HG03159 (cell line): Measurements from ENCODE around the gene ACOXL.

Experiments used
- ATAC-seq: cut with Tn5 transposase; IDR thresholded peaks from one replicate; pipeline ENCODE4 v1.9.1; 2021; ENCODE audit warnings: mild to moderate bottlenecking, moderate library complexity; ENCODE audit not compliant: unreplicated experiment

ACOXL gene

DNA sequence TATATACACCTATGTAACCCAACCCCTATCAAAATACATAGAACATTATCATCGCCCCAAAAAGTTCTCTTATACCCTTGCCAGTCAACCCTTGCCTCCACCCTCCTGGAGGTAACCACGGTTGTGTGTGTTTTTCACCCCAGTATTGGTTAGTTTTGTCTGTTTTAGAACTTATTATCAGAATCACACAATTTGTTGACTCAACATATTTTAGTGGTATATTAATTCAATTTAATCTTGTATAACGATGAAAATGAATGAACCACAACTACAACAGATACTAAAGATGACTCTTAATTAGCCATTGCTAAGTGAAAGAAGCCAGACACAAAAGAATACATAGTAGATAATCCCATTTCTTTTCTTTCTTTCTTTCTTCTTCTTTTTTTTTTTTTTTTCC lies 19.3 kb downstream of the ACOXL start:
- no peak for ATAC-seq

DNA sequence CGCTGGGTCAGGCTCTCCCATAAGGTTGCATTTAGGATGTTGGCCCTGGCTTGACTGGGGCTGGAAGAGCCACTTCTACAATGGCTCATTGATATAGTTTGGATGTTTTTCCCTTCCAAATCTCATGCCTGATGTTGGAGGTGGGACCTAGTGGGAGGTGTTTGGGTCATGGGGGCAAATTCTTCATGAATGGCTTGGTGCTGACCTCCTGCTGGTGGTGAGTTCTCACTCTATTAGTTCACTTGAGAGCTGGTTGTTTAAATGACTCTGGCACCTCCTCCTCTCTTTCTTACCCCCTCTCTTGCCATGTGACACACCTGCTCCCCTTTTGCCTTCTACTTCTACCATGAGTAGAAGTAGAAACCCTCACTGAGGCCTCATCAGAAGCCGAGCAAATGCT lies 20.5 kb downstream of the ACOXL start:
- ATAC-seq: no peak

DNA sequence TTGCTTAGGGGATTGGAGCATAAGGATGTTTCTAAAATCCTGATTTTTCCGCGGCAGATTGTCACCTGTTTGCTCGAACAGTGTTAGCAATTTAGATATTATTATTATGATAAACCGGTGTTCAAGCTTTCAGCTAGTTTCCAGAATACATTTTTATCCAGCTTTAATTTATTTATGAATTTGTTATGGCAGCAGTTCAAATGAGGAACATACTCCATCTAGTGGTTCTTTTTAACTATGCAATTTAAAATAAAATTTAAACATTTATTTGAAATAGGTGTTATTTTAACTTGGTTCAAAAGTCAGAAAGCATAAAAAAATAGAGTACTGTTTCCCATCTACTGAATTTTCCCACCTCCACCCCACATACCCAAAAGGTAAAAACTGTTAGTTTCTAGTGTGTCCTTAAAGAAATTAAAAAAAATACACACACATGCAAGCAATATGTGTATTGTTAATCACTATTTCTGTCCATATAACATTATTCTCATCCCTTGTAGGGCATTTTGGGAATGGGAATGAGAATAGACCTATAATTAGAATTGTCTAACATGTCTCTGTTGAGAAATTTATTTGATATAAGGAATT lies 23.2 kb downstream of the ACOXL start:
- ATAC-seq: no peak

DNA sequence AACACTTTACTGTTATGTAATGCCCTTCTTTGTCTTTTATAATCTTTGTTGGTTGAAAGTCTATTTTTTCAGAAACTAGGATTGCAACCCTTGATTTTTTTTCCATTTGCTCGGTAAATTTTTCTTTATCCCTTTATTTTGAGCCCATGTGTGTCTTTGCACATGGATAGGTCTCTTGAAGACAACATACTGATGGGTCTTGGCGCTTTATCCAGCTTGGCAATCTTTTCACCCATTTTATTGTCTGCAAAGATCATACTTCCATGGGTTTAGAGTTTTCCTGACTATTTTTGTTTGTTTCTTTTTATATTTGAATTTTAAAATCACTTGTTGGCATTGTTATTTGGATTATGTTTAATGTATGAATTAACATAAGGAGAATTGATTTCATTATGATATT lies 27.0 kb downstream of the ACOXL start:
- ATAC-seq: no peak

DNA sequence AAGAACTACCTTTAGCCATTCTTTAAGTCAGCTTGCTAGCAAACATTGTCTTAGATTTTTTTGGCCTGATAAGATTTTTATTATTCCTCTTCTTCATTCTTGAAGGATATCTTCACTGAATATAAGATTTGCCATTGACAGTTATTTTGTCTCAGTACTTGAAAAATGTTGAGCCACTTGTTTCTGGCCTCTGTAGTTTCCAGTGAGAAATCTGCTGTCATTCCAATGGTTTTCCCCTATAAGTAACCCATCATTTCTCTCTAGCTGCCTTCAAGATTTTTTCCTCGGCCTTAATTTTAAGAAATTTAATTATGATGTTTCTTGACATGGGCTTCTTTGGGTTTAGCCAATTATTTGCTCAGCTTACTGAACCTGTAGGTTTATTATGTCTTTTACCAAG lies 32.6 kb downstream of the ACOXL start:
- ATAC-seq: no peak

DNA sequence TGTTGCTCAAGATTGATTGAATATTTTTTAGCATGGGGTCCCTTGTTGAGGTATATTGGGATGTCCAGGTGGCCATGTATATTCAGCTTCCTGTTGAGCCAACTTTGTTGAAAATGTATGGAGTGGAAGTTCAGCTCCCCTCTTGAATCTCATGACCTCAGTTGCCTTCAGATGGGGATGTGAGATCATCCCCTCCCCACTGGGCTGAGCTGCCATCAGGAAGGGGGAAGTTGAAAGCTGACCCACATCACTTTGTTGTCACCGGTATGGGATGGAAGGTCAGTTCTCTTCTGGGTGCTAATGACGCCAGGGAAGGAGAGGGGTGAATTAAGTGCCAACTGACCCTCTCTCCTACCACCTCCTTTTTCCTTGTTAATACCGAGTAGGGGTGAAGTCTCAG lies 33.9 kb downstream of the ACOXL start:
- ATAC-seq: no peak

DNA sequence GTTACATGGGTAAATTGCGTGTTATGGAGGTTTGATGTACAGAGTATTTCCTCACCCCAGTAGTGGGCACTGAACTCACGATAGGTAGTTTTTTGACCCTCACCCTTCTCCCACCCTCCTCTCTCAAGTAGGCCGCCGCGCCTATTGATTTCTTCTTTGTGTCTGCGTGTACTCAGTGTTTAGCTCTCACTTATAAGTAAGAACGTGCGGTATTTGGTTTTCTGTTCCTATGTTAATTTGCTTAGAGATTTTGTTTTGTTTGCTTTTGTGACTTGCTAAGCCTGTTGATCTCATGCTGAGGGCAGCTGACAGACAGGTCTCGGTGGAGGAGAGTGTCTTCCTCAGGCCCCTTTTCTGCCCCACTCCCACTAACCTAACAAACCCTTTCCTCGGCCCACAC lies 36.2 kb downstream of the ACOXL start:
- no peak for ATAC-seq

DNA sequence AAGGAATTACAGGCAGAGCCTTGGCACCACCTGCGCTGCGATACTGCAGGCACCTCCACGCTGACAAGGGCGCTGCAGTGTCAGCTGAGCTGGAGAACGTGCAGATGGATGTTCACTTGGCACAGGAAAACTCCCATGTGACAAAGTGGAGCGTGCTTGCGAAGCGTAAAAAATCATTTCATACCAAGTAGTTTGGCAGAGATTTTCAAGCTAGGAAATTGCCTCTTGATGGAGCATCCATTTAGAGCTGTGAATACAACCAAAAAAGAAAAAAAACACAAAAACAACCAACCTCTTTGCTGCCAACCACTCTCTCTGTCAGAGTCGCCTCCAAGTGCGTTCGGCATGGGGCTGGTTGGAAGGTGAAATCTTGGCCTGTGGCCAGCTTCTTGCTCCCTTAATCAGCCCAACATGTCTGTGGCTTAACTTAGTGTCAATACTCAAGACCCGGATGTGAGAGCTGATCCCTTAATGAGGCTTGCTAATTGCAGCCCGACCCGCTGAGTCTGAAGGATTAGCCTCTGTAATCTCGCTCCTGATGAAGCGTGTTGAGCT lies 38.1 kb downstream of the ACOXL start:
- no peak for ATAC-seq

DNA sequence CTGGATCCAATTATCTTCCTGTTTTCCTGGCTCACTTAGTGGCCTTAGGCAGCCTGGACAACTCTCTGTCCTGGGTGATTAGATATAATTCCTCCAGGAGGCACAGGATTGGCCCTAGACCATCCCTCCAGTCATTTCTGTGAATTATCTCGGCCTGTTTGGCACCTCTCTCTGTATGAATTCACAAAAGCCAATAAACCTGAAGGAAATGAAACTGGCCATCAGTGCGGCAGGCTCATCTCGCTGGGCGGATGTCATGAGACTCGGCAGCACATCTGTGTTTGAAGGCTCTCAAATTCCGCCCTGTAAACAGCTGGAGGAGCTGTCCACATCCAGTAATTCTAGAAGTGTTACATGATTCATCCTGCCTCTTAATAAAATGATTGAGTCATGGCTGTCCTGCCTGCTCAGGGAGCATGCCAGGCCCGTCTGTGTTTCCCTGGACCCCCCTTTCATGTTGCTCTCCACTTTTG lies 38.6 kb downstream of the ACOXL start:
- ATAC-seq: no peak

DNA sequence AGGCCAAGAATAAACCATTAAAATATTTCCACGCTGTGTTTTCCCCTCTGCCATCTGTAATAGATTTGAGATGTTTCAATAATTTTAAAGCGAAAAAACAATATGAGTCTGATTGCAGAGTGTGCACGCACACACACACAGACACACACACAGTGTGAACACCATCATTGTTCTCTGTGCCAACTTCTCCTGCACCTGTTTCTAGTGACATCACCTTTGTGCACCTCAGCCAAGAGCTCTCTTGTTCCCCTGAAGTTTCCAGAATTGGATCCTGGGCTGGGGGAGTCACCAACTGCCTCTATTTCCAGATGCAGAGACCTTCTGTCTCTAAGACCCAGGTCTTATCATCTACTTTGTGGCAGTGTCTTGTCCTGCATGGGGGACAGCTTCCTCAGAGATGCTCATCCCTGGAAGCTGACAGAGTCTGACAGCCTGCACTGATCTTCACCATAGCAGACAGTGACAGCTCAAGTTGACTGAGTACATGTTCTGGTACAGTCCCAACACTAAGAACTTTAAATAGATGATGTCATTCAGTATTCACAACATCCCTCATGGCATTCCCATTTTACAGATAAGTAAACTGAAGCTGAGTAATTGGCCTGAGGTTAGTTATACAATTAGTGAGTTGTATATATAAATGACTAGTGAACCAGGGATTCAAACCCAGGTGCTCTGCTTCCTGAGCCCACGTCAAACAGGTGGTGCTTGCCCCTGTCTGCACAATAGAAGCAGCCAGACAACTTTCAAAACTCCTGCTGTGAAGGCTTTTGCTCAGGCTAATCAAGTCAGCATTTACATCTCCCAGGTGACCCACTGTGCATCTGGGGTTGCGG lies 39.4 kb downstream of the ACOXL start:
- no peak for ATAC-seq

DNA sequence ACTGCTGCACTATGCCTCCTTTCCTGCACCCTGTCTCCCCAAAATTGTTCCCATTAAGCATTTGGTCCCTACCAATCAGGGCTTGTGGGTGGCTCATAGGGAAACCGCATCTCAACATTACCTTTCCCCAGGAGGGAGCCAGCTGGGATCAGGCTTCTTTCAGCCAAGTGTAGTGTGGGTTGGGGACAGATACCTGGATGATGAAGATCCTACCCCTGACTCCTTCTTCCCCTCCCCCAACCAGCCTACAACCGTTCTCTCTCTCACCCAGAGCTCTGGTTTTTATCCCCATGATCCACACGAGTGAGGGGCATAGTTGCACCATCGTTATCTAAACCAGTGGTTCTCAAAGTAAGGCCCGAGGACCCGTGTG lies 40.0 kb downstream of the ACOXL start:
- ATAC-seq: no peak

DNA sequence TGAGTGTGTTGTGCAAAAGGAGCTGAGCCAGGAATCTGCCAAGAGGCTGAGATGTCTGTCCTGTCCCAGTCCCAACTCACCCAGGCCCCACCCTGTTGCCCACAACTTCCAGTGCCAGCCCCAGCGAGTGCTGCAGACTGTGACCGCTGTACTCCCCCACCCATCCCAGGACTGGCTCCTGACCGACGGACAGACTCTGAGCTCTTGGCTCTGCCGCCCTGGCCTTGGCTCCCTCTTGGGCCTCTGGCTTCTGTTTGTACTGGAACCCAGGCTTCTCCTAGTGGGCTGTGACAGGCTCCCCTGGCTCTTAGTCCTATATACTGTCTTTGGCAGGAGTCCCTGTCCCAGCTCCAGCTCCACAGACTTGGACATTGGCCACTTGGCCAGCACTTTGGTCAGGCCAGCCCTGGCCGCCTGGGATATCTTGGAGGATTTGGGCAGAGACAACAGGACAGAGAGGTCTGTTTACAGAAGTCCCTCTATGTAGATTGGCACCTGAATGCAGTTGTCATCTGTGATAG lies 41.1 kb downstream of the ACOXL start:
- ATAC-seq: no peak

DNA sequence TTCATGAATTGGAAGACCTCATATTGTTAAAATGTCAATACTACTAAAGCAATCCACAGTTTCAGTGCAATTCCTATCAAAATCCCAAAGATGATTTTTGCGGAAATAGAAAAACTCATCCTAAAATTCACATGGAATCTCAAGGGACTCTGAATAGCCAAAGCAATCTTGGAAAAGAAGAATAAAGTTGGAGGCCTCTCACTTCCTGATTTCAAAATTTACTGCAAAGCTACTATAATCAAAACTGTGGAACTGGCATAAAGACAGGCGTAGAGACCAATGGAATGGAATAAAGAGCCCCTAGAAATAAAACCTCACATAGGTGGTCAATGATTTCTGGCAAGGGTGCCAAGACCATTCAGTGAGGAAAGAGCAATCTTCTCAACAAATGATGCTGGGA lies 42.3 kb downstream of the ACOXL start:
- ATAC-seq: no peak

DNA sequence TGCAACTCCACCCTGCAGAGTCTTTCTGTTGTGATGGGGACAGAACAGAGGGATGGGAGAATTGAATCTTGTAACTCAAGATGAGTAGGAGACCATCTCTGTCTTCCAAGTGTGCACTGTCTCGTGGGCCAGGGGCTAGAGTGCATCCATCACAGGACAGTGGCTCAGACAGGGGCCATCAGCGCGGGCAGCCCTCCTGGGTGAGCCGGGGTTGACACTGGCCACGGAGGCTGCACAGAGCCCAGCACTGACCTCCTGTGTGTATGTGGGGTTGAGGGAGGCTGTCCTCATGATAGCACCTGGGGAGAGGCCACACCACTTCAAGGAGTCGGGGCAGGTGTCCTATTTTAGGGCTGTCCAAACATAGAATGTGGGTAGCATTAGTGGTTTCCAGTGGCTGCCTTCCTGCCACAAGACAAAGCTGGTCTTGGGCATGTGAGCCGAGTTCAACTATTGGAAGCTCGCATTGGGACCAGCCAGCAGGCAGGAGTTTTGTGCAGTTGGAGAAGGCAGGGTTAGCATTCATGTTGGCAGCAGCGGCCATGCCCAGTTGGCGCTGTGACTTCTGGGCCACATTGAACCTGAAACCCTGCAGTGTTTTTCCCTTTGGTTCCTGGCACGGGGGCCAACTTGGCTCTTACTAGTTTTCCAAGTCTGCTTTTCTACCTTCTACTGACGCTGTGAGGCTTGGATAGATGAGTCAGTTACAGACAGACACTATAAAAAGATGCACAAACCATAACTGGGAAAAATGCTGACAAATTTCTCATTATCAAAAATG lies 45.3 kb downstream of the ACOXL start:
- ATAC-seq: no peak

DNA sequence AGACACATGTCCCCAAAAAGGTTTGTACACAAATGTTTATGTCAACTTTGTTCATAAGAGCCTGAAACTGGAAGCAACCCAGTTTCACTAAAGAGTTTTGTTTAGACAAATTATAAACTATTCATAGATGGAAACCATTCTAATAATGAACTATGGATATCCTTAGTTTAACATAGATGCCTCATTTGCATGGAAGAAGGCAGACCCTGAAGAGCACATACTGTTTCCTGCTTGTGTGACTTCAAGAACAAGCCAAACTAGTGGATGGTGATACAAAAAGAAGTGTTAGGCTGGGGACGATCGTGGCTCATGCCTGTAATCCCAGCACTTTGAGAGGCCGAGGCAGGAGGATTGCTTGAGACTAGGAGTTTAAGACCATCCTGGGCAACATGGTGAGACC lies 48.1 kb downstream of the ACOXL start:
- ATAC-seq: no peak

DNA sequence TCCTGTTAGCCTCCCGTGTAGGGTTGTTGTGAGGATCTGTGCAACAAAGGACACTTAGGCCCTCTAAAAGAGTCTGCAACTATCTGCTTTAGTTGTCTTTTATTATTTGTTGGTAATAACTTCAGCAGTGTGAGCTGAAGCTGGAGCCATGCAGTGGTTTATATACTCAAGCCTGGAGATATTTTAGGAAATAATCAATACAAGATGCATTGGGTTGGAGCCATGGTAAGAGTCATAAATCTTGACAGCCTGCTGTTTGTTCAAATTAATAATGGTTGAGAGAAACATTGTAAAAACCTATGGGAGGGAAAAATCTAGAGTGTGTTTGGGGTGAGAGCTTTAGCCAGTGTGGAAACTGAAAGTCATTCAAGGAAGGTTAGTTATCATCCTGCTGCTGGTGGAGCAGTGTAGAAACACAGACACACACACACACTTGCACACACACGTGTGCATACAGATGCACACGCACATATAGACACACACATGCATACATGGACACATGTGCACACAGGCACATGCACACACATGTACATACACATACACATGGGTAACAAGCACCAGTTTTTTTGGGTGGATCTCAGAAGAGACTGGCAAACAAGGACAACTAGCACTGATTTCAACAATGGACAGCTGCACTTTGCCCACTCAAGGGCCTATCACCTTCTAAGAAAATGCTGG lies 51.0 kb downstream of the ACOXL start:
- ATAC-seq: no peak

DNA sequence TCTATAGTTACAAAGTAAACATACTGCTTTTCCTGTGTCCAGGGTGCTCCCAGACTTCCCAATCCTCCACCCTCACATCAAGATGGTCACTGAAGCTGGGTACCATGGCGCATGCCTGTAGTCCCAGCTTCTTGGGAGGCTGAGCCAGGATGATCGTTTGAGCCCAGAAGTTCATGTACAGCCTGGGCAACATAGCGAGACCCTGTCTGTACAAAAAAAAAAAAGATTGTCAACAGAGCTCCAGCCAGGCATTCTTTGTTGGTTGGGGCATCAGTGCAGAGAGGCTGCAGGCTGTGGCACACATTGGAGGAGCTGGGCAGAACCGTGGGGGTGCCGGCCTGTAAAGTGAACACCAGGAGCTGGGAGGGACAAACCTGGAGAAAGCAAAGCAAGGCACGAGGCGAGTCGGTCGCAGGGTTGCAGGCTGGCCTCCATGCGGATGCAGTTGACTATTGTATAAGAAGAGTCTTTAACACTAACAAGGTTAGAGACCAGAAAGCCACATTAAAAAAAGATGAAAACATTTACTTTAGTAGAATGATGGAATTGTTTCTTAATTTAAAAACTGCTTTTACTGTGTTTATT lies 51.8 kb downstream of the ACOXL start:
- ATAC-seq: no peak

DNA sequence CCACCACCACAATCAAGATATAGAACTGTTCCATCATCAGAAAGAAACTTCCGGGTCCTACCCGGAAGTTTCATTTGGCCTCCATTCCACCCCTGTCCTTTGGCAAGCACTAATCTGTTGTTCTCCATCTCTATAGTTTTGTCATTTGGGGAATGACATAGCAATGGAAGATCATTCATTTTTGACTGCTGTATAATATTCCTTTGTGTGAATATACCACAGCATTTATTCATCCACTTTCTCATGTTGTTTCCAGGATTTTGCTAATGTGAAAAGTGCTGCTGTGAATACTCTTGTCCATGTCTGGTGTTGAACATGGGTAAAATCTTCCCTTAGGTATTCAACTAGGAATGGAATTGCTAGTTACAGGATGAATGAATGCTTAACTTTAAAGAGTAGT lies 53.1 kb downstream of the ACOXL start:
- no peak for ATAC-seq

DNA sequence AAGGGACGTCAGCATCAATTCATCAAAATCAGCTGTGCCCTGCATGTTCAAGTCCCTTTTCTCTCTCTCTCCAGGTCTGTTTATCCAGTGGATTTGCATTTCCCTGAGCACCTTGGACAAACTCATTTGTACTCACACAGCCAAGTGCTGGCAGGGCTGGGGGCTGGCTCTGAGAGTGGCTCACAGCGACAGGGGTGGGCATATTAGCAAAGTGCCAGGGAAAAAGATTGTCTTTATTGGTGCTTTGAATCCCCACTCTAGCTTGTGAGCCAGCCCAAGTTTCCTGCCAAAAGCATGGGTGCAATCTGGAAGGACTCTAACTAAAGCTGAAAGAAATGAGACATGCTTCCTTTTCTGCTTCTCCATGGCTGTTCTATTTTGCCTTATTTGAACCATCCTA lies 56.6 kb downstream of the ACOXL start:
- no peak for ATAC-seq

DNA sequence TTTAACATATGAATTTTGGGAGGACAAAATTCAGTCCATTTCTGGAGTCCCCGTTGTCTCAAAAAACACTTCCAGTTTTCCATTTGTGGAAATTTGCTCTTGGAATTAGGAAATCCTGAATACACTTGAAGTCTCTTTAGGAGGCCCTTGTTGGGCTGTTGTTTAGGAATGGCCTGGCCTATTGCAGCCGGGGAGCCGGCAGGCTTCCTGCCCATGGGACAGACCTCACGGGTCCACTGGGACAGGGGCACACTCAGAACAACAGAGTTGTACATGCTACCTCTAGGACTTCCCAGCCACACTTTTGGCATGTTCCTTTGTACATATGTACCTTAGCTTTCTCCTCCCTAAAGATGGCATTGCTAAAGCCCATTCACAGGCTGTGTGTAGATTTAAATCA lies 57.3 kb downstream of the ACOXL start:
- no peak for ATAC-seq
